ENCODE data around the gene FAM13A. TPM values are rescaled to one million over a fixed set of nuclear protein-coding genes. Genes with fewer than 3 reads are reported as not detected.

FAM13A gene
- total and polyA plus RNA-seq, 3 donors from 2014 or later: 30.7 to 123 (median 109) TPM

- peak overlapping the region; percentile 84 to 86 for H3K27ac ChIP-seq
- H3K36me3 ChIP-seq (ENCODE audit: low read depth, missing control alignments): no peaks in the 10 kb centered on the region
- peak; percentile 64 for TF ChIP-seq POLR2A (IDR thresholded peaks at IDR 0.05)
- TF ChIP-seq, protein P1, sequence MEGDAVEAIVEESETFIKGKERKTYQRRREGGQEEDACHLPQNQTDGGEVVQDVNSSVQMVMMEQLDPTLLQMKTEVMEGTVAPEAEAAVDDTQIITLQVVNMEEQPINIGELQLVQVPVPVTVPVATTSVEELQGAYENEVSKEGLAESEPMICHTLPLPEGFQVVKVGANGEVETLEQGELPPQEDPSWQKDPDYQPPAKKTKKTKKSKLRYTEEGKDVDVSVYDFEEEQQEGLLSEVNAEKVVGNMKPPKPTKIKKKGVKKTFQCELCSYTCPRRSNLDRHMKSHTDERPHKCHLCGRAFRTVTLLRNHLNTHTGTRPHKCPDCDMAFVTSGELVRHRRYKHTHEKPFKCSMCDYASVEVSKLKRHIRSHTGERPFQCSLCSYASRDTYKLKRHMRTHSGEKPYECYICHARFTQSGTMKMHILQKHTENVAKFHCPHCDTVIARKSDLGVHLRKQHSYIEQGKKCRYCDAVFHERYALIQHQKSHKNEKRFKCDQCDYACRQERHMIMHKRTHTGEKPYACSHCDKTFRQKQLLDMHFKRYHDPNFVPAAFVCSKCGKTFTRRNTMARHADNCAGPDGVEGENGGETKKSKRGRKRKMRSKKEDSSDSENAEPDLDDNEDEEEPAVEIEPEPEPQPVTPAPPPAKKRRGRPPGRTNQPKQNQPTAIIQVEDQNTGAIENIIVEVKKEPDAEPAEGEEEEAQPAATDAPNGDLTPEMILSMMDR (IDR thresholded peaks at IDR 0.05): no peak
- H3K9me3 ChIP-seq: no peaks in the 10 kb centered on the region
- DNase-seq: peak; percentile 98
- peak overlapping the region; percentile 47 to 74 for H3K4me3 ChIP-seq
- 3 to 6% methylated on average over 16 of the region's 16 CpGs for WGBS, 2 donors
- peaks cover 3% of the 10 kb centered on the region for H3K4me1 ChIP-seq
- no peaks in the 10 kb centered on the region for H3K27me3 ChIP-seq
- intact Hi-C loops (cut with DNase I; ENCODE audit: low total_unique reads): no loop called here
These were observed 233.7 kb downstream of the FAM13A start for GRCh38 chr4:88823058-88823919.

GRCh38 chr4:88822034-88822789, 234.8 kb downstream of the FAM13A start:
- 23 to 26% methylated on average over 4 of the region's 4 CpGs for WGBS, 2 donors
- Histone ChIP-seq H3K4me1 (peaks cover 3% of the 10 kb centered on the region), H3K36me3 (ENCODE audit: low read depth, missing control alignments) (no peaks in the 10 kb centered on the region), H3K9me3 (no peaks in the 10 kb centered on the region), H3K27ac (peak overlapping the region; percentile 84 to 86), H3K4me3 (peak overlapping the region; percentile 47 to 74), H3K27me3 (no peaks in the 10 kb centered on the region)
- intact Hi-C loops (cut with DNase I; ENCODE audit: low total_unique reads): no loop called here
- no peak for TF ChIP-seq POLR2A (IDR thresholded peaks at IDR 0.05)
- TF ChIP-seq, protein P1 (IDR thresholded peaks at IDR 0.05): no peak
- no peak for DNase-seq

DNA sequence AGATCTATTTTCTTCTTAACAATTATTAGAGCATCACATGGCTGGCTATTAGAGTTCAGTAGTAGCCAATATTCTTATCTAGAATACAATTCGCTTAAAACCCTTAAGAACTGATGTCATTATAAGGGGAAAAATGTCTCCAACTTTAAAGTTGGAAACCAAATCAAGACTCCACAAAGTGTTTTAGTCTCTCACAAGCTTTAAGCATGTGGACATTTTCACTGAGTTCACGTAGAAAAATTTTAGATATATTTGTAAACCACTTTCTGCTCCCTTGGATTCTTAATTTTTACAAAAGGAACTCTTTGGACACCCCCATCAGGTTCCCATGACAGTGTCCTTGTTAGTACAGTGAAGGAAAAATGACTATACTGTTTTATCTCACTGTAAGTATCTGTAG, 235.5 kb downstream of the FAM13A start:
- TF ChIP-seq POLR2A (IDR thresholded peaks at IDR 0.05): no peak
- TF ChIP-seq, protein P1 (IDR thresholded peaks at IDR 0.05): no peak
- H3K27ac ChIP-seq: peak overlapping the region; percentile 14 to 86

GRCh38 chr4:88820698-88821415, 236.1 kb downstream of the FAM13A start:
- H3K9me3 ChIP-seq: no peaks in the 10 kb centered on the region
- H3K4me3 ChIP-seq: peak overlapping the region in 1 of 2 donors; percentile 74
- H3K36me3 ChIP-seq (ENCODE audit: low read depth, missing control alignments): no peaks in the 10 kb centered on the region
- TF ChIP-seq, protein P1 (IDR thresholded peaks at IDR 0.05): no peak
- TF ChIP-seq POLR2A (IDR thresholded peaks at IDR 0.05): no peak
- no peak for DNase-seq
- intact Hi-C loops (cut with DNase I; ENCODE audit: low total_unique reads): no loop called here
- peak overlapping the region; percentile 14 to 86 for H3K27ac ChIP-seq
- H3K27me3 ChIP-seq: no peaks in the 10 kb centered on the region
- WGBS, 2 donors: 55 to 68% methylated on average over 10 of the region's 10 CpGs
- H3K4me1 ChIP-seq: peaks cover 3% of the 10 kb centered on the region

More for the DNA sequence above, 235.5 kb downstream of the FAM13A start:
- no peaks in the 10 kb centered on the region for H3K9me3 ChIP-seq
- H3K27me3 ChIP-seq: no peaks in the 10 kb centered on the region
- no peaks in the 10 kb centered on the region for H3K36me3 ChIP-seq (ENCODE audit: low read depth, missing control alignments)
- WGBS, 2 donors: 37 to 38% methylated on average over 2 of the region's 2 CpGs
- H3K4me3 ChIP-seq: peak overlapping the region in 1 of 2 donors; percentile 74
- no peak for DNase-seq
- intact Hi-C loops (cut with DNase I; ENCODE audit: low total_unique reads): no loop called here
- peaks cover 3% of the 10 kb centered on the region for H3K4me1 ChIP-seq
